T-helper 17 cell (primary cell): ENCODE measurements around the gene AKT2. TPM values are rescaled to one million over a fixed set of nuclear protein-coding genes. Genes with fewer than 3 reads are reported as not detected.

ENCODE experiments used
- ATAC-seq: fragments of 150-1000 bp; cut with Tn5 transposase; 2 replicates; pipeline ENCODE4 v1.10.0; 2021; ENCODE audit warnings: mild to moderate bottlenecking, moderate library complexity
- DNase-seq, 3 donors: peaks; one replicate each; pipeline versions ENCODE4 v3.0.0 to v3.0.0-alpha.2; 2020 to 2021
- H3K9me3 ChIP-seq: one replicate; pipeline ENCODE4 v1.7.0; 2013; ENCODE audit warnings: low read length, mild to moderate bottlenecking; ENCODE audit not compliant: control insufficient read depth, poor library complexity, severe bottlenecking
- H3K27ac Mint-ChIP-seq: one replicate; pipeline ENCODE4 v1.8.0; 2022; ENCODE audit warnings: mild to moderate bottlenecking, moderate library complexity, mixed read lengths
- H3K27me3 Mint-ChIP-seq: one replicate; pipeline ENCODE4 v1.8.0; 2022; ENCODE audit warnings: mixed read lengths
- H3K36me3 Mint-ChIP-seq: one replicate; pipeline ENCODE4 v1.8.0; 2022; ENCODE audit warnings: low read depth, mixed read lengths
- H3K4me1 Mint-ChIP-seq: one replicate; pipeline ENCODE4 v1.8.0; 2022; ENCODE audit warnings: mild to moderate bottlenecking, mixed read lengths
- H3K4me3 Mint-ChIP-seq: one replicate; pipeline ENCODE4 v1.8.0; 2022; ENCODE audit warnings: mild to moderate bottlenecking, moderate library complexity, mixed read lengths
- total RNA-seq, 4 donors: library from RNA in 2 of 4; stranded (reverse) in 2 of 4; gene quantifications; one replicate each; pipeline ENCODE4 v1.2.3 and lab custom pipeline; 2022 to 2026

The AKT2 gene
- total RNA-seq, 2 donors from 2014 or later, result 168 to 187 TPM

DNA sequence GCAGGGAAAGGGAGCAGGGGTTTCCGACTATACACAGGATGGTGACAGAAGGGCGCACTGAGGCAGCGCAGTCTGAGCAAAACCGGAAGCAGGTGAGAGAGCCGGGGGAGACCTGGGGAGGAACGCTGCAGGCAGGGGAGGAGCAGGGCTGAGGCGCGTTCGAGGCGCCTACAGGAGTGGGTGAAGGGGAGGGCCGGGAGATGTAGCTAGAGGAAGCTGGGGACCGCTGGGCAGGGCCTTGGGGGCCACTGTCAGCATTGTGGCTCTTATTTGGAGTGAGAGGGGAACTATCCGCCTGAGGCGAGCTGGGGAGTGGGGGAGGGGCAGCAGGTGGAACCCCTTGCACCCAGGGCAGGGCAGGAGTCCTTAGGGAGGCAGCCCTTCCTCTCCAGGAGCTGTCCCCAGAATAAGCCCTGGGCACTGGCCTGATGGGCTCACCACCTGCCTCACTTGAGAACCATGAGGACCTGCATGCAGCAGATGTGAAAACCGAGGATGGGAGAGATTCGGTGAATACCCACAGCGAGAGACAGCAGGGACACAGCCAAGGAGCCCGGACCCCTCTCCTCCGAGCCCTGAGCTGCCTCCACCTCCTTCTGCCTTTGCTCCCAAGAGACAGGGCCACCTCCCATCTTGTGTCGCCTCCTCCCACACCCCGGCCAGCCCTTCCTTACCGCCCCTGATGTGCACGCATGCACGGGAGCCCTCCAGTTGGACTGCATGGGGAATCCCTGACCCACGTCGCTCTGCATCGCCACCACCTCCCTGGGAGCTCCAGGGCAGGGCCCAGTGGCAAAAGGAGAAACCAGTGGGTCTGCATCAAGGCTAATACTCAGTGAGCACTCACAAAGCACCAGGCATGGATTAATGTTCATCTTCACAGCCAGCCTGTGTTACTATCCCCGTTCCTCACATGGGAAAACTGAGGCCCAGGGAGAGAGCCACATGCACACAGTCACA is 10.3 kb downstream of the AKT2 start:
- DNase-seq (no peak), ATAC-seq (peak; percentile 72)
- H3K36me3 Mint-ChIP-seq, result no peaks in the 10 kb centered on the region
- no peaks in the 10 kb centered on the region for H3K9me3 ChIP-seq
- H3K27me3 Mint-ChIP-seq, result no peaks in the 10 kb centered on the region
- peak overlapping the region; percentile 85 for H3K4me3 Mint-ChIP-seq
- H3K4me1 Mint-ChIP-seq, result peaks cover 52% of the 10 kb centered on the region
- peak overlapping the region; percentile 87 for H3K27ac Mint-ChIP-seq

DNA sequence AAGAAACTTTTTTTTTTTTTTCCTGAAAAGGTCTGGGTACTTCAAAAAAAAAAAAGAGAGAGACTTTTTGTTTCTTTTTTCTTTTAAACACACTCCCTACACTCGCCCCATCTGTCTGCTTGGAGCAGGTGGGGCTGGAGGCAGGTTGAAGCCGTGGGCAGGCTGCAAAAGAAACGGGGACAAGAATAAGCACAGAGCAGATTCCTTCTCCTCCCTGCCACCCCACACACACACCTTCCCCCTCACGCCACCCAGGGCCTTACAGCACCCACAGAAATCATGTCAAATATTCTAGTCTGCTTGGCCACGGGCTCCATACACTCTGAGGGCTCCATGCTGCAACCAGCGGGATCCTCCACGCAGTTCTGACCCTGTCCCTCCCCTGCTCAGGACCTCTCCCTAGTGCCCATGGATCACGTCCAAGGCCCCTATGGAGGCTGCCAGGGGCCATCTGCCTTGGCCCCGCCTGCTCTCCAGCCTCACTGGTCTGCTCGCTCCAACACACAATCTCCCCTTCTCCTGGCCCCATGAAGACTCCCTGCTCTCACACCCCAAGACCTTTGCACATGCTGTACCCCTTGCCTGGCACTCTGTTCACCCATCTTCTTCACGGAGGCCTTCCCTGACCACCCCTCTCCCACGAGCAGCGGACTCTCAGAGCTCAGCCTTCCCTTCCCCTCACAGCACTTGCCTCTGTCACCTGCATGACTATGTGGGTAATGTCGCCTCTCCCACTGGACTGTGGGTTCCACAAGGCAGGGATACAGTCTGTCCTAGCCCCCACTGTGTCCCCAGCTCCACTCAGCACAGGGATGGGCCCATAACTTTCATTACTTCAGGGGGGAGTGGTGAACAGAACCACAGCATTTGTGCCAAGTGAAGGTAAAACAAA is 11.4 kb downstream of the AKT2 start:
- no peaks in the 10 kb centered on the region for H3K9me3 ChIP-seq
- DNase-seq (no peak), ATAC-seq (no peak)
- Mint-ChIP-seq H3K27me3 (no peaks in the 10 kb centered on the region), H3K4me3 (peak overlapping the region; percentile 85), H3K27ac (peak overlapping the region; percentile 87), H3K36me3 (no peaks in the 10 kb centered on the region), H3K4me1 (peaks cover 56% of the 10 kb centered on the region)

- H3K27me3 Mint-ChIP-seq, result no peaks in the 10 kb centered on the region
- no peak overlapping the region for H3K27ac Mint-ChIP-seq
- DNase-seq, result no peak
- no peaks in the 10 kb centered on the region for H3K36me3 Mint-ChIP-seq
- no peaks in the 10 kb centered on the region for H3K9me3 ChIP-seq
- no peak overlapping the region for H3K4me3 Mint-ChIP-seq
- H3K4me1 Mint-ChIP-seq, result peaks cover 52% of the 10 kb centered on the region
- no peak for ATAC-seq
These were observed 12.9 kb downstream of the AKT2 start for GRCh38 chr19:40272261-40272660.

DNA sequence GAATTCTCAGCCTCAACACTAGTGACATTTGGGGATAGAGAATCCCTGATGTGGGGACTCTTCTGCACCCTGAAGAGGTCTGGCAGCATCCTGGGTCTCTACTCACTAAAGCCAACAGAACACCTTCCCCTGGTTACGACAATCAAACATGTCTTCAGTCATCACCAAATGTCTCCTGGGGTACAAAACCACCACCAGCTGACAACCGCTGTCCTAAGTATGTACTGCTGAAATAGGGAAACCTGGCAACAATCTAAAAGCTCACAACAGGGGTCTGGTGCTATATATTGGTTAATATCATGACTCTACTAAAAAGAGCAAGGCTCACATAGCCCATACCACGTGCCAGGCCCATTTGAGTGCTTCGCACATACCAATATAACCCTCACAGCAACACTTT is 13.4 kb downstream of the AKT2 start:
- H3K4me3 Mint-ChIP-seq, result no peak overlapping the region
- no peak for DNase-seq
- H3K27me3 Mint-ChIP-seq, result no peaks in the 10 kb centered on the region
- H3K9me3 ChIP-seq, result no peaks in the 10 kb centered on the region
- no peak for ATAC-seq
- H3K4me1 Mint-ChIP-seq, result peaks cover 52% of the 10 kb centered on the region
- no peaks in the 10 kb centered on the region for H3K36me3 Mint-ChIP-seq
- no peak overlapping the region for H3K27ac Mint-ChIP-seq

- no peaks in the 10 kb centered on the region for H3K9me3 ChIP-seq
- no peak for DNase-seq
- Mint-ChIP-seq H3K27me3 (no peaks in the 10 kb centered on the region), H3K4me3 (no peak overlapping the region), H3K27ac (no peak overlapping the region), H3K36me3 (no peaks in the 10 kb centered on the region), H3K4me1 (peaks cover 51% of the 10 kb centered on the region)
- no peak for ATAC-seq
These were observed 14.6 kb downstream of the AKT2 start for GRCh38 chr19:40270362-40271089.

DNA sequence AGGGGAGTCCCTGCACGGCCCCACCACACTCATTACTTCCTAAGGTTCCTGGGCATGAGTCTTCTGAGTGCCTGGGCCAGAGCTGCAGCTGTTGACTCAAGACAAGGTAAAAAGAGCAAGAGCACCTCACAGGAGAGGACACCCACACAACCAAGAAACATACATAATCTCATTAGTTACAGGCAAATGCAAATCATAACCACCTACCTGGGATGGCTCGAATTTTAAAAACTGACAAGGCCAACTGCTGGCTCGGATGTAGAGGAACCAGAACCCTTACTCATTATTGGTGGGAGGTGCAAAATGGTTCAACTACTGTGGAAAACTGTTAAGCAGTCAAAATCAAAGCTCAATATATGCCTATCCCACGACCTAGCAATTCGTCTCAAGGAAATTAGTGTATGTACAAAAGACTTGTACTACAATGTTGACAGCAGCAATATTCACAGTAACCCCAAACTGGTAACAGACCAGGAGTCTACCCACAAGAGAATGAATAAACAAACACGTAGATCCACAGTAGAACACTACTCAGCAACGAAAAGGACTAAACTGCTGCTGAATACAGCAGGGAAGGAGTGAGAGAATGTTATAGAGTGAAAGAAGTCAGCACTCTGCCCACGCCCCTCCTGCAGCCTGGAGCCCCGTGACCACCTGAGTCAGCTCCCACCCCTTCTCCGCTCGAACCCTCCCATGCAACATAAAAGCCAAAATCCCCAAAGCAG is 15.8 kb downstream of the AKT2 start:
- no peaks in the 10 kb centered on the region for H3K27me3 Mint-ChIP-seq
- no peak overlapping the region for H3K27ac Mint-ChIP-seq
- DNase-seq, result no peak
- ATAC-seq, result no peak
- no peak overlapping the region for H3K4me3 Mint-ChIP-seq
- H3K36me3 Mint-ChIP-seq, result peaks cover 3% of the 10 kb centered on the region
- H3K9me3 ChIP-seq, result no peaks in the 10 kb centered on the region
- peaks cover 45% of the 10 kb centered on the region for H3K4me1 Mint-ChIP-seq

DNA sequence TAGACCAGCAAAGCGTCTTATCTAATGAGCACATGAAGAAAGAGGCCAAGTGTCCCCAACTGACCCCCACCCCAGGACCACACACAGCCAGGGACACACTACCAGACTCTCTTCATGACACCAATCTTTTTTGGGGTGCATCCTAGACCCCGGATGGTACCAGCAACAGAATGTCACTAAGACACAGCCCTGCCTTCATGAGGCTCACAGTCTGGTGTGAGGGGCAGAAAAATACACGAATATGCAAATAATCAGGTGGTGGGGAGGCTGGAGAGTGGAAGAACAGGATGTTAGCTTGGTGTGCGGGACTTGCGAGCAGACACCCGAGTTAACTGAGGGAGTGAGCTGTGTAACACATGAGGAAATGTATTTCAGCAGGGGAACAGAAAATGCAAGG is 17.5 kb downstream of the AKT2 start:
- H3K27me3 Mint-ChIP-seq, result no peaks in the 10 kb centered on the region
- no peak overlapping the region for H3K4me3 Mint-ChIP-seq
- H3K27ac Mint-ChIP-seq, result peak overlapping the region; percentile 67
- H3K36me3 Mint-ChIP-seq, result peaks cover 3% of the 10 kb centered on the region
- no peaks in the 10 kb centered on the region for H3K9me3 ChIP-seq
- peaks cover 37% of the 10 kb centered on the region for H3K4me1 Mint-ChIP-seq
- DNase-seq (no peak), ATAC-seq (no peak)

GRCh38 chr19:40266912-40267600 is 18.1 kb downstream of the AKT2 start:
- Mint-ChIP-seq H3K4me3 (no peak overlapping the region), H3K4me1 (peaks cover 33% of the 10 kb centered on the region), H3K36me3 (peaks cover 3% of the 10 kb centered on the region), H3K27ac (peak overlapping the region; percentile 67), H3K27me3 (no peaks in the 10 kb centered on the region)
- ATAC-seq (no peak), DNase-seq (no peak)
- H3K9me3 ChIP-seq, result no peaks in the 10 kb centered on the region

GRCh38 chr19:40266119-40266518 is 19.0 kb downstream of the AKT2 start:
- Mint-ChIP-seq H3K4me1 (peaks cover 37% of the 10 kb centered on the region), H3K27me3 (no peaks in the 10 kb centered on the region), H3K36me3 (peaks cover 3% of the 10 kb centered on the region), H3K4me3 (no peak overlapping the region), H3K27ac (no peak overlapping the region)
- no peaks in the 10 kb centered on the region for H3K9me3 ChIP-seq
- DNase-seq (no peak), ATAC-seq (no peak)

DNA sequence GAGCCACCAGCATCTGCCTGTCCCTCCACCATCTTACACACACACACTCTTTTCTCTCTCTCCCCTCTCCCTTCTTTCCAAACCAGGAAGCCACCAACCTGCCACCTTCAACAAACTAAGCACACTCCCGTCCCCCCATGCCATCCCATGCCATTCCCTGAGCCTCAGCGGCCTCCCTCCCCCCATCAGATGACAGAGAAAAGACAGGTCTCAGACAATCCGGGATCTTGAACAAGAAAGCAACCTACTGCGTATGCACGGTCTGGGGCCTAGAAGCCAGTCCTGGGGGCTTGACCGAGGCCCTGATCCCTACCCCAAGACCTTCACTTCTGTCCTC is 19.4 kb downstream of the AKT2 start:
- H3K4me1 Mint-ChIP-seq, result peaks cover 37% of the 10 kb centered on the region
- no peak overlapping the region for H3K27ac Mint-ChIP-seq
- H3K27me3 Mint-ChIP-seq, result no peaks in the 10 kb centered on the region
- H3K9me3 ChIP-seq, result no peaks in the 10 kb centered on the region
- DNase-seq (no peak), ATAC-seq (no peak)
- peaks cover 3% of the 10 kb centered on the region for H3K36me3 Mint-ChIP-seq
- H3K4me3 Mint-ChIP-seq, result no peak overlapping the region

DNA sequence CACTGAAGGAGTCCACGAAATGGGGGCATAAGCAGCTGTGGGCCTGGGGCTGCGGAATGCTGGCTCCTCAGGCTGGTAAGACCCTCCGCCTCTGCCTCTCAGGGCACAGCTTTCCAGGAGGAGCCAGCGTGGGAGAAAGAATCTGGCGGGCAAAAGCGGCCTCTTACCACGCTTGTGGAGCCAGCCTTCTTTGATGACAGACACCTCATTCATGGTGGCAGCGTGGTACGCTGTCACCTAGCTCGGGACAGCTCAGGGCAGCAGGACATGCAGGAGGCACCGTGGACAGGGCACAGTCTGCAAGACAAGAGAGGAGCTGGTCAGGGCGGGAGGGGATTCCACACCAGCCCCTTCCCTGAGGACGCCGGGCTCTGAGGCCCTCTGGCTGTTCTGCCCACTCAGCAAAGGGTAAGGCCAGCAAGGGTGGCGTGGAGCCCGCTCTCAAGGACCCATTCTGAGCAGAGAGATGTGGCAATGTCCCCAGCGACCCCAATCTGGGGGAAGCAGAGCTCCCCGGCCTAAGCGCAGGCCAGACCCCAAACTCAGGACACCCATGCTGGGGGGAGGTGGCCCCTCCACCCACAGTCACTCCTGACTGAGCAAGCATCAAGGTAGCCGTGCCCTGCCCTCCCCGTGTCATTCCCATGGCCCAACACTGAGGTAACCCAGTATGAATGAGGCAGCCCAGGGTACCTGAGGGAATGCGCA is 19.9 kb downstream of the AKT2 start:
- no peaks in the 10 kb centered on the region for H3K27me3 Mint-ChIP-seq
- no peak for ATAC-seq
- no peak for DNase-seq
- H3K4me3 Mint-ChIP-seq, result no peak overlapping the region
- no peaks in the 10 kb centered on the region for H3K9me3 ChIP-seq
- H3K27ac Mint-ChIP-seq, result no peak overlapping the region
- H3K4me1 Mint-ChIP-seq, result peaks cover 37% of the 10 kb centered on the region
- peaks cover 3% of the 10 kb centered on the region for H3K36me3 Mint-ChIP-seq
